Naive thymus-derived CD4-positive, alpha-beta T cell (primary cell): ENCODE results near the gene LGR4. TPM values are rescaled to one million over a fixed set of nuclear protein-coding genes. Genes with fewer than 3 reads are reported as not detected.
"Not testable (repeated sequence)": the region's sequence is repeated elsewhere in the genome, so short reads cannot be mapped to it uniquely, and the experiment has no call there.

Experiments
- ATAC-seq: fragments of 150-1000 bp; cut with Tn5 transposase; 2 replicates; pipeline ENCODE4 v1.10.0; 2021; ENCODE audit warnings: mild to moderate bottlenecking, moderate library complexity
- CTCF ChIA-PET: fragments of 350-600 bp; sonication (Branson Sonifier 250); formaldehyde crosslinking; loops from one replicate; lab custom pipeline; 2021; ENCODE audit warnings: antibody characterized with exemption; lab: Charles Lee
- POLR2A ChIA-PET: fragments of 350-600 bp; sonication (Branson Sonifier 250); formaldehyde crosslinking; loops from one replicate; lab custom pipeline; 2021; ENCODE audit warnings: antibody characterized with exemption, inconsistent platforms; lab: Charles Lee
- DNase-seq, 9 donors: peaks; one replicate each; pipeline versions ENCODE4 v3.0.0 to v3.0.0-alpha.2; 2020 to 2022; ENCODE audit warnings: mixed read lengths in 1 of 9
- H3K27ac ChIP-seq: one replicate; pipeline ENCODE4 v1.7.0; 2013; ENCODE audit warnings: mild to moderate bottlenecking, low read depth, low read length, moderate library complexity
- H3K27me3 ChIP-seq, 2 donors: one replicate each; pipeline ENCODE4 v1.7.0; 2013; ENCODE audit warnings: low read length in 2 of 2, mild to moderate bottlenecking in 2 of 2, moderate library complexity in 2 of 2; ENCODE audit not compliant: control insufficient read depth in 2 of 2, insufficient read depth in 2 of 2
- H3K36me3 ChIP-seq, 3 experiments: 1 replicate in 2 of 3; 2 replicates in 1 of 3; pipeline ENCODE4 v1.7.0; 2013; ENCODE audit warnings: low read length in 3 of 3, mild to moderate bottlenecking in 3 of 3, moderate library complexity in 1 of 3; ENCODE audit not compliant: insufficient read depth in 3 of 3, control insufficient read depth in 2 of 3
- H3K4me1 ChIP-seq, 2 donors: one replicate each; pipeline ENCODE4 v1.7.0; 2013; ENCODE audit warnings: low read length in 2 of 2, mild to moderate bottlenecking in 2 of 2, moderate library complexity in 1 of 2; ENCODE audit not compliant: control insufficient read depth in 2 of 2, insufficient read depth in 2 of 2
- H3K4me3 ChIP-seq: 2 replicates; pipeline ENCODE4 v1.7.0; 2013; ENCODE audit warnings: mild to moderate bottlenecking, low read length
- H3K9me3 ChIP-seq, 3 experiments: 1 replicate in 2 of 3; 2 replicates in 1 of 3; pipeline ENCODE4 v1.7.0; 2013; ENCODE audit warnings: low read length in 3 of 3; ENCODE audit not compliant: control insufficient read depth in 2 of 3
- H3K27ac Mint-ChIP-seq, 9 donors: one replicate each; pipeline ENCODE4 v1.8.0; 2020 to 2022; ENCODE audit warnings: mixed read lengths in 9 of 9, mild to moderate bottlenecking in 8 of 9, moderate library complexity in 5 of 9, inconsistent platforms in 2 of 9
- H3K27me3 Mint-ChIP-seq, 5 donors: one replicate each; pipeline ENCODE4 v1.8.0; 2021 to 2022; ENCODE audit warnings: mixed read lengths in 5 of 5, mild to moderate bottlenecking in 1 of 5
- H3K36me3 Mint-ChIP-seq, 5 donors: one replicate each; pipeline ENCODE4 v1.8.0; 2020 to 2022; ENCODE audit warnings: mixed read lengths in 5 of 5, mild to moderate bottlenecking in 3 of 5, inconsistent platforms in 1 of 5
- H3K4me1 Mint-ChIP-seq, 7 donors: one replicate each; pipeline ENCODE4 v1.8.0; 2020 to 2022; ENCODE audit warnings: mixed read lengths in 7 of 7, mild to moderate bottlenecking in 3 of 7, inconsistent platforms in 1 of 7
- H3K4me3 Mint-ChIP-seq, 10 donors: one replicate each; pipeline ENCODE4 v1.8.0; 2020 to 2022; ENCODE audit warnings: mild to moderate bottlenecking in 10 of 10, mixed read lengths in 10 of 10, moderate library complexity in 6 of 10, inconsistent platforms in 2 of 10
- H3K9me3 Mint-ChIP-seq, 11 donors: one replicate each; pipeline ENCODE4 v1.8.0; 2020 to 2022; ENCODE audit warnings: mixed read lengths in 11 of 11, mild to moderate bottlenecking in 4 of 11, inconsistent platforms in 1 of 11, moderate library complexity in 1 of 11
- intact Hi-C, 2 donors: fragments of 100-400 bp; cut with micrococcal nuclease; formaldehyde crosslinking; loops; one replicate each; pipeline ENCODE4 v1.15.1; 2023
- microRNA-seq: library from miRNA; unstranded; fragments of <30 nt; microRNA quantifications from one replicate; pipeline ENCODE4 v1.2.0, GENCODE V29; 2022; ENCODE audit warnings: borderline microRNAs expressed
- polyA plus RNA-seq, 2 donors: library from polyadenylated mRNA; unstranded; fragments of 300-500 nt; fragmentation: Illumina TruSeq; gene quantifications; one replicate each; pipeline ENCODE4 v1.2.3, GENCODE V29; 2021
- total RNA-seq, 6 experiments: library from RNA in 5 of 6; stranded (reverse) in 5 of 6; gene quantifications; 1 replicate in 5 of 6; 2 replicates in 1 of 6; pipeline ENCODE4 v1.2.3 and lab custom pipeline; 2021 to 2026

Gene LGR4
- total and polyA plus RNA-seq, 7 experiments from 2014 or later: 0.05 to 1.5 (median 0.49) TPM

- H3K4me3 Mint-ChIP-seq, H3K27ac Mint-ChIP-seq, DNase-seq, ATAC-seq, H3K27me3 Mint-ChIP-seq, H3K27me3 ChIP-seq, H3K9me3 ChIP-seq, CTCF ChIA-PET, H3K36me3 ChIP-seq, H3K4me3 ChIP-seq, H3K36me3 Mint-ChIP-seq, POLR2A ChIA-PET, intact Hi-C loops, H3K4me1 ChIP-seq, H3K27ac ChIP-seq, H3K4me1 Mint-ChIP-seq: not testable (repeated sequence)
- peaks cover 0 to 11% (median under 1%) of the 10 kb centered on the region in 11 donors for H3K9me3 Mint-ChIP-seq
Observed at GRCh38 chr11:27321340-27321739, 151.2 kb downstream of the LGR4 start.

- Mint-ChIP-seq H3K27me3 (peaks cover 0 to 7% (median 4%) of the 10 kb centered on the region in 5 donors), H3K4me1 (peaks cover 0 to 2% (median 0%) of the 10 kb centered on the region in 7 donors), H3K9me3 (no peaks in the 10 kb centered on the region), H3K36me3 (no peaks in the 10 kb centered on the region), H3K27ac (no peak overlapping the region), H3K4me3 (no peak overlapping the region)
- ChIA-PET CTCF (no interaction called here), POLR2A (no interaction called here)
- no peak overlapping the region for H3K27ac ChIP-seq
- no peak overlapping the region for H3K4me3 ChIP-seq
- H3K9me3 ChIP-seq: no peaks in the 10 kb centered on the region
- DNase-seq: no peak
- ATAC-seq: no peak
- intact Hi-C loops: no loop called here
- no peaks in the 10 kb centered on the region for H3K4me1 ChIP-seq
- no peaks in the 10 kb centered on the region for H3K27me3 ChIP-seq
- H3K36me3 ChIP-seq: no peaks in the 10 kb centered on the region
Observed at GRCh38 chr11:27319072-27319471, 153.5 kb downstream of the LGR4 start.

GRCh38 chr11:27317751-27318150, 154.8 kb downstream of the LGR4 start:
- H3K36me3 ChIP-seq: no peaks in the 10 kb centered on the region
- DNase-seq (no peak), ATAC-seq (no peak)
- no peak overlapping the region for H3K4me3 ChIP-seq
- CTCF ChIA-PET: no interaction called here
- no peaks in the 10 kb centered on the region for H3K4me1 ChIP-seq
- intact Hi-C loops: no loop called here
- no peak overlapping the region for H3K4me3 Mint-ChIP-seq
- H3K9me3 ChIP-seq: no peaks in the 10 kb centered on the region
- no peak overlapping the region for H3K27ac ChIP-seq
- POLR2A ChIA-PET: no interaction called here
- no peaks in the 10 kb centered on the region for H3K27me3 ChIP-seq
- H3K4me1 Mint-ChIP-seq: peaks cover 0 to 2% (median 0%) of the 10 kb centered on the region in 7 donors
- H3K9me3 Mint-ChIP-seq: no peaks in the 10 kb centered on the region
- H3K27ac Mint-ChIP-seq: no peak overlapping the region
- H3K36me3 Mint-ChIP-seq: no peaks in the 10 kb centered on the region
- peaks cover 0 to 7% (median 4%) of the 10 kb centered on the region in 5 donors for H3K27me3 Mint-ChIP-seq

Small RNA genes lying within 50 kb of the gene (microRNA-seq; reads per million reads assigned to microRNA genes)
- gene MIR8087: not detected

Other genes with a start within 250 kb of the LGR4 start
- 10 to 100 TPM in 1 of 5 experiments, 1 to 10 TPM in 4; 1.3 to 10.0 (median 3.6) TPM for gene CCDC34, start 109.6 kb downstream of the LGR4 start, total RNA-seq
- gene CCDC34, start 109.6 kb downstream of the LGR4 start, polyA plus RNA-seq: 1 to 10 TPM; 2.0 to 2.3 TPM
- 10 to 100 TPM; 21.4 to 31.3 (median 25.4) TPM for gene LIN7C, start 34.0 kb upstream of the LGR4 start, total RNA-seq
- 10 to 100 TPM; 11.5 to 12.9 TPM for gene LIN7C, start 34.0 kb upstream of the LGR4 start, polyA plus RNA-seq
- not detected for gene BDNF, start 227.7 kb upstream of the LGR4 start, total RNA-seq
- not detected for gene BDNF, start 227.7 kb upstream of the LGR4 start, polyA plus RNA-seq